Measurements from ENCODE around the gene INPP4A.

The INPP4A gene

GRCh38 chr2:98520806-98521205 is 76.1 kb downstream of the INPP4A start:
- Histone ChIP-seq H3K27me3 (ENCODE audit: control insufficient read depth in 3 of 3, insufficient read depth in 3 of 3, low read depth in 1 of 3, low read length in 3 of 3) (no peaks in the 10 kb centered on the region), H4K91ac (ENCODE audit: low read depth, low read length, poor library complexity) (no peak overlapping the region), H3K14ac (ENCODE audit: low read length) (no peak overlapping the region), H3K4me3 (ENCODE audit: low read length in 2 of 2) (no peak overlapping the region), H3K9me3 (replicated peaks in 1 of 2; ENCODE audit: control insufficient read depth in 2 of 2, insufficient read depth in 1 of 2, low read depth in 1 of 2, low read length in 2 of 2) (no peaks in the 10 kb centered on the region), H2BK120ac (ENCODE audit: low read depth, low read length) (no peak overlapping the region), H2BK15ac (ENCODE audit: low read length) (no peak overlapping the region), H3K79me1 (ENCODE audit: low read depth, low read length) (no peaks in the 10 kb centered on the region), H3K18ac (ENCODE audit: low read length) (no peak overlapping the region), H2AFZ (ENCODE audit: low read length) (no peak overlapping the region), H3K23ac (ENCODE audit: low read depth, low read length, poor library complexity) (no peak overlapping the region), H2AK5ac (ENCODE audit: low read depth, low read length) (no peak overlapping the region), H3K4ac (ENCODE audit: low read length) (no peak overlapping the region), H3K27ac (replicated peaks; ENCODE audit: low read length) (no peak overlapping the region), H2BK12ac (ENCODE audit: low read length) (no peak overlapping the region), H4K8ac (ENCODE audit: low read depth, low read length) (no peak overlapping the region), H3K36me3 (replicated peaks in 1 of 2; ENCODE audit: control insufficient read depth in 2 of 2, insufficient read depth in 2 of 2, low read length in 2 of 2) (peaks cover 5 to 13% of the 10 kb centered on the region in 2 donors), H3K4me2 (ENCODE audit: insufficient read depth, low read length, poor library complexity, severe bottlenecking) (no peak overlapping the region), H3K4me1 (ENCODE audit: control insufficient read depth in 2 of 2, insufficient read depth in 1 of 2, low read depth in 1 of 2, low read length in 2 of 2) (no peaks in the 10 kb centered on the region), H3K9ac (ENCODE audit: low read depth, low read length, poor library complexity) (no peak overlapping the region), H2BK5ac (ENCODE audit: low read length) (no peak overlapping the region)
- no peak for DNase-seq (ENCODE audit: low spot score)
- no CpG with 5 or more reads among the region's 6 CpGs for WGBS, 2 donors (ENCODE audit: extremely low coverage in 2 of 2, insufficient read length in 2 of 2, insufficient replicate concordance in 1 of 2)

- Histone ChIP-seq H4K8ac (ENCODE audit: low read depth, low read length) (no peak overlapping the region), H3K4me3 (ENCODE audit: low read length in 2 of 2) (no peak overlapping the region), H2BK15ac (ENCODE audit: low read length) (no peak overlapping the region), H3K36me3 (replicated peaks in 1 of 2; ENCODE audit: control insufficient read depth in 2 of 2, insufficient read depth in 2 of 2, low read length in 2 of 2) (peaks cover 5 to 13% of the 10 kb centered on the region in 2 donors), H3K9me3 (replicated peaks in 1 of 2; ENCODE audit: control insufficient read depth in 2 of 2, insufficient read depth in 1 of 2, low read depth in 1 of 2, low read length in 2 of 2) (no peaks in the 10 kb centered on the region), H3K4me1 (ENCODE audit: control insufficient read depth in 2 of 2, insufficient read depth in 1 of 2, low read depth in 1 of 2, low read length in 2 of 2) (no peaks in the 10 kb centered on the region), H3K4ac (ENCODE audit: low read length) (no peak overlapping the region), H4K91ac (ENCODE audit: low read depth, low read length, poor library complexity) (no peak overlapping the region), H3K23ac (ENCODE audit: low read depth, low read length, poor library complexity) (no peak overlapping the region), H3K18ac (ENCODE audit: low read length) (peak overlapping the region; percentile 55), H3K27me3 (ENCODE audit: control insufficient read depth in 3 of 3, insufficient read depth in 3 of 3, low read depth in 1 of 3, low read length in 3 of 3) (no peaks in the 10 kb centered on the region), H3K9ac (ENCODE audit: low read depth, low read length, poor library complexity) (no peak overlapping the region), H3K14ac (ENCODE audit: low read length) (no peak overlapping the region), H3K27ac (replicated peaks; ENCODE audit: low read length) (no peak overlapping the region), H2BK5ac (ENCODE audit: low read length) (no peak overlapping the region), H2AK5ac (ENCODE audit: low read depth, low read length) (no peak overlapping the region), H3K79me1 (ENCODE audit: low read depth, low read length) (no peaks in the 10 kb centered on the region), H3K4me2 (ENCODE audit: insufficient read depth, low read length, poor library complexity, severe bottlenecking) (no peak overlapping the region), H2BK120ac (ENCODE audit: low read depth, low read length) (no peak overlapping the region), H2BK12ac (ENCODE audit: low read length) (no peak overlapping the region), H2AFZ (ENCODE audit: low read length) (no peak overlapping the region)
- no CpG with 5 or more reads among the region's 7 CpGs for WGBS, 2 donors (ENCODE audit: extremely low coverage in 2 of 2, insufficient read length in 2 of 2, insufficient replicate concordance in 1 of 2)
- DNase-seq (ENCODE audit: low spot score): no peak
Measured at GRCh38 chr2:98521266-98521665, 76.6 kb downstream of the INPP4A start.

- Histone ChIP-seq H4K91ac (ENCODE audit: low read depth, low read length, poor library complexity) (no peak overlapping the region), H3K23ac (ENCODE audit: low read depth, low read length, poor library complexity) (no peak overlapping the region), H3K36me3 (replicated peaks in 1 of 2; ENCODE audit: control insufficient read depth in 2 of 2, insufficient read depth in 2 of 2, low read length in 2 of 2) (peaks cover 7 to 13% of the 10 kb centered on the region in 2 donors), H3K9me3 (replicated peaks in 1 of 2; ENCODE audit: control insufficient read depth in 2 of 2, insufficient read depth in 1 of 2, low read depth in 1 of 2, low read length in 2 of 2) (peaks cover 2 to 12% of the 10 kb centered on the region in 2 donors), H3K27ac (replicated peaks; ENCODE audit: low read length) (no peak overlapping the region), H3K4me1 (ENCODE audit: control insufficient read depth in 2 of 2, insufficient read depth in 1 of 2, low read depth in 1 of 2, low read length in 2 of 2) (no peaks in the 10 kb centered on the region), H3K4me3 (ENCODE audit: low read length in 2 of 2) (no peak overlapping the region), H3K4me2 (ENCODE audit: insufficient read depth, low read length, poor library complexity, severe bottlenecking) (no peak overlapping the region), H4K8ac (ENCODE audit: low read depth, low read length) (no peak overlapping the region), H3K9ac (ENCODE audit: low read depth, low read length, poor library complexity) (no peak overlapping the region), H3K79me1 (ENCODE audit: low read depth, low read length) (no peaks in the 10 kb centered on the region), H2AK5ac (ENCODE audit: low read depth, low read length) (no peak overlapping the region), H2BK5ac (ENCODE audit: low read length) (no peak overlapping the region), H3K4ac (ENCODE audit: low read length) (no peak overlapping the region), H2BK120ac (ENCODE audit: low read depth, low read length) (no peak overlapping the region), H3K14ac (ENCODE audit: low read length) (no peak overlapping the region), H2AFZ (ENCODE audit: low read length) (no peak overlapping the region), H3K18ac (ENCODE audit: low read length) (no peak overlapping the region), H3K27me3 (ENCODE audit: control insufficient read depth in 3 of 3, insufficient read depth in 3 of 3, low read depth in 1 of 3, low read length in 3 of 3) (no peaks in the 10 kb centered on the region), H2BK12ac (ENCODE audit: low read length) (no peak overlapping the region), H2BK15ac (ENCODE audit: low read length) (no peak overlapping the region)
- no peak for DNase-seq (ENCODE audit: low spot score)
- WGBS, 2 donors (ENCODE audit: extremely low coverage in 2 of 2, insufficient read length in 2 of 2, insufficient replicate concordance in 1 of 2): no CpG with 5 or more reads among the region's 2 CpGs
Measured at GRCh38 chr2:98522854-98523253, 78.2 kb downstream of the INPP4A start.

- Histone ChIP-seq H2AK5ac (ENCODE audit: low read depth, low read length) (no peak overlapping the region), H2BK5ac (ENCODE audit: low read length) (no peak overlapping the region), H3K14ac (ENCODE audit: low read length) (no peak overlapping the region), H2BK15ac (ENCODE audit: low read length) (no peak overlapping the region), H2AFZ (ENCODE audit: low read length) (no peak overlapping the region), H3K36me3 (replicated peaks in 1 of 2; ENCODE audit: control insufficient read depth in 2 of 2, insufficient read depth in 2 of 2, low read length in 2 of 2) (peaks cover 7 to 13% of the 10 kb centered on the region in 2 donors), H2BK12ac (ENCODE audit: low read length) (no peak overlapping the region), H3K4me2 (ENCODE audit: insufficient read depth, low read length, poor library complexity, severe bottlenecking) (no peak overlapping the region), H2BK120ac (ENCODE audit: low read depth, low read length) (no peak overlapping the region), H3K4me3 (ENCODE audit: low read length in 2 of 2) (no peak overlapping the region), H3K9me3 (replicated peaks in 1 of 2; ENCODE audit: control insufficient read depth in 2 of 2, insufficient read depth in 1 of 2, low read depth in 1 of 2, low read length in 2 of 2) (peaks cover 2 to 20% of the 10 kb centered on the region in 2 donors), H3K23ac (ENCODE audit: low read depth, low read length, poor library complexity) (no peak overlapping the region), H3K27me3 (ENCODE audit: control insufficient read depth in 3 of 3, insufficient read depth in 3 of 3, low read depth in 1 of 3, low read length in 3 of 3) (no peaks in the 10 kb centered on the region), H3K27ac (replicated peaks; ENCODE audit: low read length) (no peak overlapping the region), H3K4me1 (ENCODE audit: control insufficient read depth in 2 of 2, insufficient read depth in 1 of 2, low read depth in 1 of 2, low read length in 2 of 2) (no peaks in the 10 kb centered on the region), H3K9ac (ENCODE audit: low read depth, low read length, poor library complexity) (no peak overlapping the region), H3K79me1 (ENCODE audit: low read depth, low read length) (no peaks in the 10 kb centered on the region), H3K18ac (ENCODE audit: low read length) (no peak overlapping the region), H4K8ac (ENCODE audit: low read depth, low read length) (no peak overlapping the region), H3K4ac (ENCODE audit: low read length) (no peak overlapping the region), H4K91ac (ENCODE audit: low read depth, low read length, poor library complexity) (no peak overlapping the region)
- whole genome bisulfite sequencing, 2 donors (ENCODE audit: extremely low coverage in 2 of 2, insufficient read length in 2 of 2, insufficient replicate concordance in 1 of 2): no CpG with 5 or more reads among the region's 3 CpGs
- no peak for DNase-seq (ENCODE audit: low spot score)
Measured at GRCh38 chr2:98524168-98524567, 79.5 kb downstream of the INPP4A start.
